ENCODE data around the gene MCTP1.

MCTP1 gene

GRCh38 chr5:94777056-94777880 lies 507.6 kb downstream of the MCTP1 start:
- 100% methylated on average over 4 of the region's 5 CpGs for WGBS (ENCODE audit: insufficient coverage)

GRCh38 chr5:94776167-94776566 lies 508.7 kb downstream of the MCTP1 start:
- CTCF ChIA-PET: no interaction called here

More at GRCh38 chr5:94777056-94777880, 507.6 kb downstream of the MCTP1 start:
- no peak for DNase-seq
- Histone ChIP-seq H3K27me3 (replicated peaks in 2 of 5; ENCODE audit: control insufficient read depth in 4 of 5, insufficient read depth in 5 of 5, low read length in 4 of 5) (no peaks in the 10 kb centered on the region), H3K9me3 (ENCODE audit: control extremely low read depth in 1 of 5, control insufficient read depth in 4 of 5, insufficient read depth in 2 of 5, low read depth in 1 of 5, low read length in 4 of 5) (no peaks in the 10 kb centered on the region), H3K27ac (ENCODE audit: insufficient read depth in 1 of 2, low read depth in 1 of 2, low read length in 2 of 2, poor library complexity in 1 of 2, severe bottlenecking in 2 of 2) (no peak overlapping the region), H3K4me3 (ENCODE audit: control insufficient read depth in 1 of 7, extremely low read depth in 1 of 7, insufficient read depth in 4 of 7, low read depth in 2 of 7, low read length in 6 of 7) (no peak overlapping the region), H3K36me3 (ENCODE audit: control insufficient read depth in 4 of 4, insufficient read depth in 4 of 4, low read length in 3 of 4) (peaks cover 0 to 2% (median 1%) of the 10 kb centered on the region in 4 experiments), H3K4me1 (ENCODE audit: control extremely low read depth in 1 of 4, control insufficient read depth in 4 of 4, insufficient read depth in 4 of 4, low read length in 3 of 4) (no peaks in the 10 kb centered on the region)
- ChIA-PET POLR2A (no interaction called here), CTCF (no interaction called here)

GRCh38 chr5:94775088-94775487 lies 509.8 kb downstream of the MCTP1 start:
- no peaks in the 10 kb centered on the region for H3K9me3 ChIP-seq (ENCODE audit: control extremely low read depth in 1 of 5, control insufficient read depth in 4 of 5, insufficient read depth in 2 of 5, low read depth in 1 of 5, low read length in 4 of 5)
- peaks cover 0 to 6% (median 4%) of the 10 kb centered on the region in 4 experiments for H3K36me3 ChIP-seq (ENCODE audit: control insufficient read depth in 4 of 4, insufficient read depth in 4 of 4, low read length in 3 of 4)
- POLR2A ChIA-PET: no interaction called here
- H3K27ac ChIP-seq (ENCODE audit: insufficient read depth in 1 of 2, low read depth in 1 of 2, low read length in 2 of 2, poor library complexity in 1 of 2, severe bottlenecking in 2 of 2): no peak overlapping the region
- WGBS (ENCODE audit: insufficient coverage): 94% methylated on average over 2 of the region's 2 CpGs
- H3K27me3 ChIP-seq (replicated peaks in 2 of 5; ENCODE audit: control insufficient read depth in 4 of 5, insufficient read depth in 5 of 5, low read length in 4 of 5): no peaks in the 10 kb centered on the region
- no peaks in the 10 kb centered on the region for H3K4me1 ChIP-seq (ENCODE audit: control extremely low read depth in 1 of 4, control insufficient read depth in 4 of 4, insufficient read depth in 4 of 4, low read length in 3 of 4)
- CTCF ChIA-PET: no interaction called here
- no peak overlapping the region for H3K4me3 ChIP-seq (ENCODE audit: control insufficient read depth in 1 of 7, extremely low read depth in 1 of 7, insufficient read depth in 4 of 7, low read depth in 2 of 7, low read length in 6 of 7)
- no peak for DNase-seq

More at GRCh38 chr5:94776167-94776566, 508.7 kb downstream of the MCTP1 start:
- Histone ChIP-seq H3K4me3 (ENCODE audit: control insufficient read depth in 1 of 7, extremely low read depth in 1 of 7, insufficient read depth in 4 of 7, low read depth in 2 of 7, low read length in 6 of 7) (no peak overlapping the region), H3K9me3 (ENCODE audit: control extremely low read depth in 1 of 5, control insufficient read depth in 4 of 5, insufficient read depth in 2 of 5, low read depth in 1 of 5, low read length in 4 of 5) (no peaks in the 10 kb centered on the region), H3K36me3 (ENCODE audit: control insufficient read depth in 4 of 4, insufficient read depth in 4 of 4, low read length in 3 of 4) (peaks cover 0 to 6% (median 4%) of the 10 kb centered on the region in 4 experiments), H3K27me3 (replicated peaks in 2 of 5; ENCODE audit: control insufficient read depth in 4 of 5, insufficient read depth in 5 of 5, low read length in 4 of 5) (no peaks in the 10 kb centered on the region), H3K4me1 (ENCODE audit: control extremely low read depth in 1 of 4, control insufficient read depth in 4 of 4, insufficient read depth in 4 of 4, low read length in 3 of 4) (no peaks in the 10 kb centered on the region), H3K27ac (ENCODE audit: insufficient read depth in 1 of 2, low read depth in 1 of 2, low read length in 2 of 2, poor library complexity in 1 of 2, severe bottlenecking in 2 of 2) (no peak overlapping the region)
- no peak for DNase-seq
- POLR2A ChIA-PET: no interaction called here
- WGBS (ENCODE audit: insufficient coverage): 90% methylated on average over 5 of the region's 5 CpGs

- 83% methylated on average over 1 of the region's 2 CpGs for WGBS (ENCODE audit: insufficient coverage)
- Histone ChIP-seq H3K4me3 (ENCODE audit: control insufficient read depth in 1 of 7, extremely low read depth in 1 of 7, insufficient read depth in 4 of 7, low read depth in 2 of 7, low read length in 6 of 7) (no peak overlapping the region), H3K27ac (ENCODE audit: insufficient read depth in 1 of 2, low read depth in 1 of 2, low read length in 2 of 2, poor library complexity in 1 of 2, severe bottlenecking in 2 of 2) (no peak overlapping the region), H3K27me3 (replicated peaks in 2 of 5; ENCODE audit: control insufficient read depth in 4 of 5, insufficient read depth in 5 of 5, low read length in 4 of 5) (no peaks in the 10 kb centered on the region), H3K9me3 (ENCODE audit: control extremely low read depth in 1 of 5, control insufficient read depth in 4 of 5, insufficient read depth in 2 of 5, low read depth in 1 of 5, low read length in 4 of 5) (no peaks in the 10 kb centered on the region), H3K36me3 (ENCODE audit: control insufficient read depth in 4 of 4, insufficient read depth in 4 of 4, low read length in 3 of 4) (peaks cover 0 to 6% (median 4%) of the 10 kb centered on the region in 4 experiments), H3K4me1 (ENCODE audit: control extremely low read depth in 1 of 4, control insufficient read depth in 4 of 4, insufficient read depth in 4 of 4, low read length in 3 of 4) (no peaks in the 10 kb centered on the region)
- DNase-seq: no peak
- ChIA-PET POLR2A (no interaction called here), CTCF (interaction anchor here (1.5 kb wide), 1 partner anchor 10 kb away, joined by 4 read pairs; no protein-coding TSS in a partner anchor)
Observed at GRCh38 chr5:94771742-94772141, 513.2 kb downstream of the MCTP1 start.

GRCh38 chr5:94769996-94770395 lies 514.9 kb downstream of the MCTP1 start:
- ChIA-PET CTCF (no interaction called here), POLR2A (no interaction called here)
- no peak overlapping the region for H3K27ac ChIP-seq (ENCODE audit: insufficient read depth in 1 of 2, low read depth in 1 of 2, low read length in 2 of 2, poor library complexity in 1 of 2, severe bottlenecking in 2 of 2)
- no peak for DNase-seq
- no peak overlapping the region for H3K4me3 ChIP-seq (ENCODE audit: control insufficient read depth in 1 of 7, extremely low read depth in 1 of 7, insufficient read depth in 4 of 7, low read depth in 2 of 7, low read length in 6 of 7)
- peaks cover 0 to 6% (median 3%) of the 10 kb centered on the region in 4 experiments for H3K36me3 ChIP-seq (ENCODE audit: control insufficient read depth in 4 of 4, insufficient read depth in 4 of 4, low read length in 3 of 4)
- no peaks in the 10 kb centered on the region for H3K4me1 ChIP-seq (ENCODE audit: control extremely low read depth in 1 of 4, control insufficient read depth in 4 of 4, insufficient read depth in 4 of 4, low read length in 3 of 4)
- no peaks in the 10 kb centered on the region for H3K27me3 ChIP-seq (replicated peaks in 2 of 5; ENCODE audit: control insufficient read depth in 4 of 5, insufficient read depth in 5 of 5, low read length in 4 of 5)
- no peaks in the 10 kb centered on the region for H3K9me3 ChIP-seq (ENCODE audit: control extremely low read depth in 1 of 5, control insufficient read depth in 4 of 5, insufficient read depth in 2 of 5, low read depth in 1 of 5, low read length in 4 of 5)
- WGBS (ENCODE audit: insufficient coverage): 98% methylated on average over 7 of the region's 7 CpGs

GRCh38 chr5:94761786-94762185 lies 523.1 kb downstream of the MCTP1 start:
- DNase-seq: no peak
- Histone ChIP-seq H3K4me1 (ENCODE audit: control extremely low read depth in 1 of 4, control insufficient read depth in 4 of 4, insufficient read depth in 4 of 4, low read length in 3 of 4) (no peaks in the 10 kb centered on the region), H3K27me3 (replicated peaks in 2 of 5; ENCODE audit: control insufficient read depth in 4 of 5, insufficient read depth in 5 of 5, low read length in 4 of 5) (no peaks in the 10 kb centered on the region), H3K9me3 (ENCODE audit: control extremely low read depth in 1 of 5, control insufficient read depth in 4 of 5, insufficient read depth in 2 of 5, low read depth in 1 of 5, low read length in 4 of 5) (no peaks in the 10 kb centered on the region), H3K4me3 (ENCODE audit: control insufficient read depth in 1 of 7, extremely low read depth in 1 of 7, insufficient read depth in 4 of 7, low read depth in 2 of 7, low read length in 6 of 7) (no peak overlapping the region), H3K36me3 (ENCODE audit: control insufficient read depth in 4 of 4, insufficient read depth in 4 of 4, low read length in 3 of 4) (peaks cover 0 to 3% (median 0%) of the 10 kb centered on the region in 4 experiments), H3K27ac (ENCODE audit: insufficient read depth in 1 of 2, low read depth in 1 of 2, low read length in 2 of 2, poor library complexity in 1 of 2, severe bottlenecking in 2 of 2) (no peak overlapping the region)
- 99% methylated on average over 4 of the region's 4 CpGs for WGBS (ENCODE audit: insufficient coverage)
- ChIA-PET POLR2A (no interaction called here), CTCF (no interaction called here)

- POLR2A ChIA-PET: no interaction called here
- no peak overlapping the region for H3K27ac ChIP-seq (ENCODE audit: insufficient read depth in 1 of 2, low read depth in 1 of 2, low read length in 2 of 2, poor library complexity in 1 of 2, severe bottlenecking in 2 of 2)
- H3K4me3 ChIP-seq (ENCODE audit: control insufficient read depth in 1 of 7, extremely low read depth in 1 of 7, insufficient read depth in 4 of 7, low read depth in 2 of 7, low read length in 6 of 7): no peak overlapping the region
- no peak for DNase-seq
- CTCF ChIA-PET: no interaction called here
- 100% methylated on average over 1 of the region's 1 CpG for WGBS (ENCODE audit: insufficient coverage)
- H3K27me3 ChIP-seq (replicated peaks in 2 of 5; ENCODE audit: control insufficient read depth in 4 of 5, insufficient read depth in 5 of 5, low read length in 4 of 5): no peaks in the 10 kb centered on the region
- H3K9me3 ChIP-seq (ENCODE audit: control extremely low read depth in 1 of 5, control insufficient read depth in 4 of 5, insufficient read depth in 2 of 5, low read depth in 1 of 5, low read length in 4 of 5): no peaks in the 10 kb centered on the region
- H3K4me1 ChIP-seq (ENCODE audit: control extremely low read depth in 1 of 4, control insufficient read depth in 4 of 4, insufficient read depth in 4 of 4, low read length in 3 of 4): no peaks in the 10 kb centered on the region
- peaks cover 0 to 3% (median 0%) of the 10 kb centered on the region in 4 experiments for H3K36me3 ChIP-seq (ENCODE audit: control insufficient read depth in 4 of 4, insufficient read depth in 4 of 4, low read length in 3 of 4)
Observed at GRCh38 chr5:94761055-94761454, 523.8 kb downstream of the MCTP1 start.
